ENCODE data around the gene PLEKHG1. TPM values are rescaled to one million over a fixed set of nuclear protein-coding genes. Genes with fewer than 3 reads are reported as not detected.

PLEKHG1 gene
- total and polyA plus RNA-seq, 4 donors, result 7.7 to 42.0 (median 24.4) TPM

GRCh38 chr6:150638765-150639164 lies 39.1 kb downstream of the PLEKHG1 start:
- Histone ChIP-seq H3K27me3 (ENCODE audit: control insufficient read depth in 3 of 3, insufficient read depth in 3 of 3, low read length in 2 of 3) (no peaks in the 10 kb centered on the region), H3K27ac (ENCODE audit: low read depth in 1 of 2, low read length in 1 of 2) (no peak overlapping the region), H3K9ac (ENCODE audit: insufficient read depth in 1 of 2, low read length in 2 of 2) (no peak overlapping the region), H3K4me1 (ENCODE audit: control insufficient read depth in 5 of 5, insufficient read depth in 5 of 5, low read length in 5 of 5) (peaks cover 3 to 13% (median 11%) of the 10 kb centered on the region in 5 donors), H3K36me3 (ENCODE audit: control insufficient read depth in 4 of 4, insufficient read depth in 4 of 4, low read length in 4 of 4) (peaks cover 0 to 4% (median 0%) of the 10 kb centered on the region in 4 donors), H3K4me3 (no peak overlapping the region), H3K9me3 (ENCODE audit: control insufficient read depth in 4 of 4, insufficient read depth in 3 of 4, low read length in 3 of 4) (no peaks in the 10 kb centered on the region)
- WGBS, 2 donors, result 59 to 86% methylated on average over 1 of the region's 1 CpG
- ATAC-seq (ENCODE audit: insufficient read depth, low FRiP score) (no peak), DNase-seq (no peak)
- TF ChIP-seq CTCF (IDR thresholded peaks at IDR 0.05; ENCODE audit: control extremely low read depth, extremely low read depth), result no peak

GRCh38 chr6:150639823-150640331 lies 40.2 kb downstream of the PLEKHG1 start:
- no peak overlapping the region for H3K4me3 ChIP-seq
- peaks cover 0 to 4% (median 0%) of the 10 kb centered on the region in 4 donors for H3K36me3 ChIP-seq (ENCODE audit: control insufficient read depth in 4 of 4, insufficient read depth in 4 of 4, low read length in 4 of 4)
- 82 to 90% methylated on average over 9 of the region's 9 CpGs for WGBS, 2 donors
- H3K9ac ChIP-seq (ENCODE audit: insufficient read depth in 1 of 2, low read length in 2 of 2), result no peak overlapping the region
- ATAC-seq (ENCODE audit: insufficient read depth, low FRiP score) (no peak), DNase-seq (no peak)
- no peaks in the 10 kb centered on the region for H3K27me3 ChIP-seq (ENCODE audit: control insufficient read depth in 3 of 3, insufficient read depth in 3 of 3, low read length in 2 of 3)
- H3K4me1 ChIP-seq (ENCODE audit: control insufficient read depth in 5 of 5, insufficient read depth in 5 of 5, low read length in 5 of 5), result peaks cover 3 to 13% (median 7%) of the 10 kb centered on the region in 5 donors
- H3K27ac ChIP-seq (ENCODE audit: low read depth in 1 of 2, low read length in 1 of 2), result no peak overlapping the region
- TF ChIP-seq CTCF (IDR thresholded peaks at IDR 0.05; ENCODE audit: control extremely low read depth, extremely low read depth), result no peak
- H3K9me3 ChIP-seq (ENCODE audit: control insufficient read depth in 4 of 4, insufficient read depth in 3 of 4, low read length in 3 of 4), result no peaks in the 10 kb centered on the region

GRCh38 chr6:150640556-150641209 lies 41.0 kb downstream of the PLEKHG1 start:
- ATAC-seq (ENCODE audit: insufficient read depth, low FRiP score) (no peak), DNase-seq (no peak)
- no peak overlapping the region for H3K27ac ChIP-seq (ENCODE audit: low read depth in 1 of 2, low read length in 1 of 2)
- 81 to 90% methylated on average over 7 of the region's 7 CpGs for WGBS, 2 donors
- peaks cover 3 to 13% (median 5%) of the 10 kb centered on the region in 5 donors for H3K4me1 ChIP-seq (ENCODE audit: control insufficient read depth in 5 of 5, insufficient read depth in 5 of 5, low read length in 5 of 5)
- peaks cover 0 to 4% (median 0%) of the 10 kb centered on the region in 4 donors for H3K36me3 ChIP-seq (ENCODE audit: control insufficient read depth in 4 of 4, insufficient read depth in 4 of 4, low read length in 4 of 4)
- H3K4me3 ChIP-seq, result no peak overlapping the region
- no peaks in the 10 kb centered on the region for H3K9me3 ChIP-seq (ENCODE audit: control insufficient read depth in 4 of 4, insufficient read depth in 3 of 4, low read length in 3 of 4)
- TF ChIP-seq CTCF (IDR thresholded peaks at IDR 0.05; ENCODE audit: control extremely low read depth, extremely low read depth), result no peak
- no peaks in the 10 kb centered on the region for H3K27me3 ChIP-seq (ENCODE audit: control insufficient read depth in 3 of 3, insufficient read depth in 3 of 3, low read length in 2 of 3)
- H3K9ac ChIP-seq (ENCODE audit: insufficient read depth in 1 of 2, low read length in 2 of 2), result no peak overlapping the region
